GM12891 (cell line): ENCODE results near the gene MYMX.

ENCODE experiments used
- PAX5 ChIP-seq: IDR thresholded peaks from 2 replicates; pipeline ENCODE4 v1.6.1; 2011; ENCODE audit warnings: low read length, moderate library complexity, mild to moderate bottlenecking; ENCODE audit not compliant: insufficient read depth, severe bottlenecking
- POLR2A ChIP-seq: IDR thresholded peaks from 2 replicates; pipeline ENCODE4 v1.6.1; 2011; ENCODE audit warnings: low read depth, low read length, control low read depth
- POLR2AphosphoS5 ChIP-seq: IDR thresholded peaks from 2 replicates; pipeline ENCODE4 v1.6.1; 2011; ENCODE audit warnings: low read depth, low read length, control low read depth
- SPI1 ChIP-seq: IDR thresholded peaks from 2 replicates; pipeline ENCODE4 v1.6.1; 2011; ENCODE audit warnings: low read depth, low read length, control low read depth
- TAF1 ChIP-seq: IDR thresholded peaks from 2 replicates; pipeline ENCODE4 v1.6.1; 2011; ENCODE audit warnings: low read depth, low read length, control low read depth

- TF ChIP-seq POLR2AphosphoS5: peak; percentile 79; the same call in 1 of the 2 replicates
- TF ChIP-seq SPI1: peak; percentile 98
- no peak for TF ChIP-seq TAF1
- no peak for TF ChIP-seq PAX5
- TF ChIP-seq POLR2A: peak; percentile 80
Measured at GRCh38 chr6:44257753-44258324, 41.1 kb downstream of the MYMX start.
